Naive thymus-derived CD8-positive, alpha-beta T cell (primary cell): Measurements from ENCODE around the gene KSR2. TPM values are rescaled to one million over a fixed set of nuclear protein-coding genes. Genes with fewer than 3 reads are reported as not detected.
A peak's percentile ranks its signal among the peaks of the same experiment; 100 is the strongest.

ENCODE experiments used
- ATAC-seq, 2 donors: fragments of 150-1000 bp; cut with Tn5 transposase in 1 of 2; sonication (Bioruptor Pico), chemical (Tn5 transposase) in 1 of 2; 1 replicate in 1 of 2; 2 replicates in 1 of 2; pipeline ENCODE4 v1.10.0; 2021; ENCODE audit warnings: mild to moderate bottlenecking in 2 of 2, moderate library complexity in 2 of 2
- POLR2A ChIA-PET: fragments of 350-600 bp; sonication (Branson Sonifier 250); formaldehyde crosslinking; loops from one replicate; lab custom pipeline; 2021; ENCODE audit warnings: antibody characterized with exemption; lab: Charles Lee
- DNase-seq, 10 donors: peaks; one replicate each; pipeline versions ENCODE4 v3.0.0 to v3.0.0-alpha.2; 2020 to 2022
- H3K27ac Mint-ChIP-seq, 10 donors: one replicate each; pipeline ENCODE4 v1.8.0; 2020 to 2022; ENCODE audit warnings: mild to moderate bottlenecking in 10 of 10, mixed read lengths in 10 of 10, moderate library complexity in 4 of 10, inconsistent platforms in 1 of 10
- H3K27me3 Mint-ChIP-seq, 5 donors: one replicate each; pipeline ENCODE4 v1.8.0; 2021 to 2022; ENCODE audit warnings: mixed read lengths in 5 of 5
- H3K36me3 Mint-ChIP-seq, 3 donors: one replicate each; pipeline ENCODE4 v1.8.0; 2020 to 2022; ENCODE audit warnings: mixed read lengths in 3 of 3, mild to moderate bottlenecking in 2 of 3, inconsistent platforms in 1 of 3
- H3K4me1 Mint-ChIP-seq, 4 donors: one replicate each; pipeline ENCODE4 v1.8.0; 2021 to 2022; ENCODE audit warnings: mixed read lengths in 4 of 4
- H3K4me3 Mint-ChIP-seq, 10 donors: one replicate each; pipeline ENCODE4 v1.8.0; 2020 to 2022; ENCODE audit warnings: mild to moderate bottlenecking in 10 of 10, mixed read lengths in 10 of 10, moderate library complexity in 6 of 10, inconsistent platforms in 1 of 10
- H3K9me3 Mint-ChIP-seq, 9 donors: one replicate each; pipeline ENCODE4 v1.8.0; 2020 to 2022; ENCODE audit warnings: mixed read lengths in 9 of 9, mild to moderate bottlenecking in 3 of 9, inconsistent platforms in 1 of 9, moderate library complexity in 1 of 9
- polyA plus RNA-seq, 3 donors: library from polyadenylated mRNA; unstranded; fragments of 300-500 nt; fragmentation: Illumina TruSeq; gene quantifications; one replicate each; pipeline ENCODE4 v1.2.3, GENCODE V29; 2021
- total RNA-seq, 8 experiments: library from RNA in 2 of 8; stranded (reverse) in 2 of 8; gene quantifications; one replicate each; pipeline ENCODE4 v1.2.3 and lab custom pipeline; 2021 to 2026

Gene KSR2
- total and polyA plus RNA-seq, 5 experiments from 2014 or later, result not detected

- Mint-ChIP-seq H3K9me3 (peaks cover 0 to 11% (median 1%) of the 10 kb centered on the region in 9 donors), H3K27me3 (peaks cover 2 to 15% (median 7%) of the 10 kb centered on the region in 5 donors), H3K4me1 (no peaks in the 10 kb centered on the region), H3K36me3 (no peaks in the 10 kb centered on the region), H3K27ac (no peak overlapping the region), H3K4me3 (no peak overlapping the region)
- ATAC-seq, result no peak
- DNase-seq, result no peak
- POLR2A ChIA-PET, result no interaction called here
These were observed 455.4 kb downstream of the KSR2 start for GRCh38 chr12:117513353-117513752.

GRCh38 chr12:117508468-117508867 is 460.3 kb downstream of the KSR2 start:
- H3K4me3 Mint-ChIP-seq, result no peak overlapping the region
- DNase-seq (no peak), ATAC-seq (no peak)
- H3K27me3 Mint-ChIP-seq, result peaks cover 5 to 20% (median 9%) of the 10 kb centered on the region in 5 donors
- H3K4me1 Mint-ChIP-seq, result no peaks in the 10 kb centered on the region
- H3K36me3 Mint-ChIP-seq, result no peaks in the 10 kb centered on the region
- peaks cover 0 to 17% (median 4%) of the 10 kb centered on the region in 9 donors for H3K9me3 Mint-ChIP-seq
- H3K27ac Mint-ChIP-seq, result peak overlapping the region in 1 of 10 donors; percentile 21
- POLR2A ChIA-PET, result no interaction called here

- ATAC-seq (no peak), DNase-seq (no peak)
- Mint-ChIP-seq H3K36me3 (no peaks in the 10 kb centered on the region), H3K4me3 (no peak overlapping the region), H3K4me1 (no peaks in the 10 kb centered on the region), H3K27me3 (peaks cover 2 to 20% (median 9%) of the 10 kb centered on the region in 5 donors), H3K9me3 (peaks cover 0 to 17% (median 4%) of the 10 kb centered on the region in 9 donors), H3K27ac (no peak overlapping the region)
- POLR2A ChIA-PET, result no interaction called here
These were observed 461.2 kb downstream of the KSR2 start for GRCh38 chr12:117507548-117507947.

- H3K27ac Mint-ChIP-seq, result no peak overlapping the region
- ATAC-seq (no peak), DNase-seq (no peak)
- H3K27me3 Mint-ChIP-seq, result peaks cover 2 to 20% (median 15%) of the 10 kb centered on the region in 5 donors
- H3K4me3 Mint-ChIP-seq, result no peak overlapping the region
- H3K9me3 Mint-ChIP-seq, result peaks cover 0 to 17% (median 4%) of the 10 kb centered on the region in 9 donors
- POLR2A ChIA-PET, result no interaction called here
- no peaks in the 10 kb centered on the region for H3K4me1 Mint-ChIP-seq
- no peaks in the 10 kb centered on the region for H3K36me3 Mint-ChIP-seq
These were observed 462.5 kb downstream of the KSR2 start for GRCh38 chr12:117506333-117506732.

DNA sequence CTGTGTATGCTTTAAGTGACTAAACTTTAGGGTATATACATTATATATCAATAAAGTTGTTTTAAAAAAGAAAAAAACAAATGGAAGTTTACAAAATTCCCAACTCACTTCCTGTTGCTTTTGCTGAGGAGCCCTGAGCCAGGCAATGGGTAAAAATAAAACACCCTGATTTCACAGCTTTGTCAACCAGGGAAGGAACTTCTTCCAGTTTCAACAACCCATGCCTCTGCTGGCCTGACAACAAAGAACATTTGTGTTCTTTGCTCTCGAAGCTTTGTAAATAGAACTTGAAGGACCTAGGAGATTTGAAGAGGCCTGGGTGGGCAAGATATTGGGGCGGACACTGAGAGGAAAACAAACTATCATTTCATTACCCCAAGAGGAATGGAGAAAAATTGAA is 466.2 kb downstream of the KSR2 start:
- POLR2A ChIA-PET, result no interaction called here
- H3K4me1 Mint-ChIP-seq, result no peaks in the 10 kb centered on the region
- H3K4me3 Mint-ChIP-seq, result no peak overlapping the region
- H3K9me3 Mint-ChIP-seq, result peaks cover 0 to 9% (median 4%) of the 10 kb centered on the region in 9 donors
- H3K27ac Mint-ChIP-seq, result no peak overlapping the region
- peaks cover 1 to 28% (median 11%) of the 10 kb centered on the region in 5 donors for H3K27me3 Mint-ChIP-seq
- ATAC-seq (no peak), DNase-seq (no peak)
- H3K36me3 Mint-ChIP-seq, result no peaks in the 10 kb centered on the region

DNA sequence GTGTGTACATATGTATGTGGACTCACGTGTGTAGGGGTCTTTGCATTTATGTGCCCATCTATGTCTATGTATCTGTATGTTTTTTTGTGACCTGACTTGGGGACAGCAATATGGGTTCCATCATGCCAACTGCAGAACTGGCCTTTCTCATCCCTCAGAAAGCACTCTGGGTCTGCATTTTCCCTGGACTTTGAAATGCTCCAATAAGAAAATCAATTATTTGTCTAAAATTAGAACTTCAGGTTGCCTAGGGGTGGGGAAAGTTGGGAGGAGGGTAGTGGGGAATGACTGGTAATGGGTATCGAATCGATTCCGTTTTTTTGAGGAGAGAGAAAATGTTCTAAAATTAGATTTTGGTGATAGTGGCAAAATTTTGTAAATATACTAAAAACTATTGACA is 466.6 kb downstream of the KSR2 start:
- no peak overlapping the region for H3K4me3 Mint-ChIP-seq
- no peak for DNase-seq
- peaks cover 0 to 9% (median 3%) of the 10 kb centered on the region in 9 donors for H3K9me3 Mint-ChIP-seq
- H3K4me1 Mint-ChIP-seq, result no peaks in the 10 kb centered on the region
- POLR2A ChIA-PET, result no interaction called here
- H3K27me3 Mint-ChIP-seq, result peaks cover 1 to 27% (median 11%) of the 10 kb centered on the region in 5 donors
- H3K36me3 Mint-ChIP-seq, result no peaks in the 10 kb centered on the region
- H3K27ac Mint-ChIP-seq, result no peak overlapping the region
- no peak for ATAC-seq

- Mint-ChIP-seq H3K27me3 (peaks cover 1 to 27% (median 11%) of the 10 kb centered on the region in 5 donors), H3K4me1 (no peaks in the 10 kb centered on the region), H3K36me3 (no peaks in the 10 kb centered on the region), H3K9me3 (peaks cover 0 to 9% (median 3%) of the 10 kb centered on the region in 9 donors), H3K4me3 (no peak overlapping the region), H3K27ac (no peak overlapping the region)
- POLR2A ChIA-PET, result no interaction called here
- no peak for DNase-seq
- no peak for ATAC-seq
These were observed 467.5 kb downstream of the KSR2 start for GRCh38 chr12:117501076-117501869.

DNA sequence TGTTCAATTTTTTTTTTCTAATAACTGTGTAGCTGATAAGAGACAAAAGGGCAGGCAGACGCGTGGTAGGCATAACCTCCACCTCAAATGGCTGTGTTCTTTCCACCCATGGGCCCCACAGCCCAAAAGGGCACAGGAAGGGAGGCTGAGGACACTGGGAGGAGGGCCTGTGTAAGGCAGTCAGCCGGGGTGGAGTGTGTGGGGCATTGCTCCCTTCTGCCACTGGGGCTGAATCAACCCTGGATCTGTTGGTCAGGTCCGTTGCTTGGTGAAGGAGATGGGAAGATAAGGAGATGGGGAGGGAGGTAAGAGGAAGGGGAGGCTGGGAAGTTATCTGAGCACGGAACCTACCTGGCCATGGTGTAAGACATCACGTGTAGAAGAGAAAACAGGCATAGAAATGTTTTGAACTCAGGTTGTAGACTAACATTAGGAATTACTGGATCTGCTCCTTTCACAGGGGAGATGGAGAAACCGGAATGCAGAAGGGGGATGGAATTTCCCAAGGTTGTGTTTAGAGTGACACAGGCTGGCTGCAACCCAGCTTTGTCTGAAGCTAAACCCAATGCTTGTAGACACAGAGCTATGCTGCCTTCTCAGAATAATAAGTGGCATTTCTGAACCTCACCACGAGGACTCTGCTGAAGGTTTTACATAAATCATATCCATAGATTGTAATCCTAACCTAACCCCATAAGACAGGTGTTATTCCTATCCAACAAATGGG is 468.9 kb downstream of the KSR2 start:
- Mint-ChIP-seq H3K27me3 (peaks cover 1 to 16% (median 8%) of the 10 kb centered on the region in 5 donors), H3K4me3 (no peak overlapping the region), H3K4me1 (no peaks in the 10 kb centered on the region), H3K27ac (no peak overlapping the region), H3K9me3 (peaks cover 0 to 9% (median 0%) of the 10 kb centered on the region in 9 donors), H3K36me3 (no peaks in the 10 kb centered on the region)
- ATAC-seq, result no peak
- DNase-seq, result no peak
- POLR2A ChIA-PET, result no interaction called here

DNA sequence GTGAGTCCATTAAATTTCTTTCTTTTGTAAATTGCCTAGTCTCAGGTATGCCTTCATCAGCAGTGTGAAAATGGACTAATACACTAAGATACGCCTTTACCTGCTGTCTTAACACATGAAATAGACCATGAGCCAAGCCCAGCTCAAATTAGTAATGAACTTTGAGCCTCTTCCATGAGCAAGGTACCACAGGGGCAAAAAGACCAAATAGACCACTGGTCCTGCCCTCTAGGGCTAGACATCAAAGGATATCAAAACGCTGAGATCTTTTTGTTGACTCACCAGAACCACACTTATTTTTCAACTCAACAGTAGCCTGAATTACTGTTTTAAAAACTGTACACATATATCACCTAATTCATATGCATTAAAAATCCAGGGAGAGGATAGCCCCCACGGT is 469.9 kb downstream of the KSR2 start:
- POLR2A ChIA-PET, result no interaction called here
- Mint-ChIP-seq H3K9me3 (peaks cover 0 to 10% (median 0%) of the 10 kb centered on the region in 9 donors), H3K27ac (no peak overlapping the region), H3K36me3 (no peaks in the 10 kb centered on the region), H3K27me3 (peaks cover 1 to 16% (median 8%) of the 10 kb centered on the region in 5 donors), H3K4me3 (no peak overlapping the region), H3K4me1 (no peaks in the 10 kb centered on the region)
- DNase-seq (no peak), ATAC-seq (no peak)

DNA sequence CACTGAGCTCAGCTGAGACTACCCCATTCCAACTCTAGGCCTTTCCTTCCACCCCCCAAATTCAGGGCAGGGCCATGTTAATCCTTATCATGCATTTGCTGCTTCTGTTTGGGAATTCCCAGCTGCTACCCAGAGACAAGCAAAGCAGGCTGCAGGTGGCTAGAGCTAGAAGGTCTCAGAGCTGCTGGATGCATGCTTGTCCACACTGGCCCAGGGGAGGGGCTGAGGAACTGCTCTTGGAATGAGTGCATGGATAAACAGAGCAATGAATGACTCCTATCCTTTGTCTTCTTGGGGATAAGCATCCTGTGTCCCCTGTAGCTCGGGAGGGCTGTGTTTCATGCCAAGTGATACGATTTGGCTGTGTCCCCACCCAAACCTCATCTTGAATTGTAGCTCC is 470.5 kb downstream of the KSR2 start:
- DNase-seq, result no peak
- peaks cover 1 to 16% (median 8%) of the 10 kb centered on the region in 5 donors for H3K27me3 Mint-ChIP-seq
- no peak overlapping the region for H3K4me3 Mint-ChIP-seq
- no peak overlapping the region for H3K27ac Mint-ChIP-seq
- H3K36me3 Mint-ChIP-seq, result no peaks in the 10 kb centered on the region
- no peaks in the 10 kb centered on the region for H3K4me1 Mint-ChIP-seq
- POLR2A ChIA-PET, result no interaction called here
- peaks cover 0 to 10% (median 2%) of the 10 kb centered on the region in 9 donors for H3K9me3 Mint-ChIP-seq
- ATAC-seq, result no peak

GRCh38 chr12:117497407-117497806 is 471.4 kb downstream of the KSR2 start:
- DNase-seq (no peak), ATAC-seq (no peak)
- no peaks in the 10 kb centered on the region for H3K36me3 Mint-ChIP-seq
- H3K27me3 Mint-ChIP-seq, result peaks cover 1 to 24% (median 8%) of the 10 kb centered on the region in 5 donors
- H3K27ac Mint-ChIP-seq, result no peak overlapping the region
- H3K9me3 Mint-ChIP-seq, result peaks cover 0 to 10% (median 3%) of the 10 kb centered on the region in 9 donors
- POLR2A ChIA-PET, result no interaction called here
- no peak overlapping the region for H3K4me3 Mint-ChIP-seq
- no peaks in the 10 kb centered on the region for H3K4me1 Mint-ChIP-seq

DNA sequence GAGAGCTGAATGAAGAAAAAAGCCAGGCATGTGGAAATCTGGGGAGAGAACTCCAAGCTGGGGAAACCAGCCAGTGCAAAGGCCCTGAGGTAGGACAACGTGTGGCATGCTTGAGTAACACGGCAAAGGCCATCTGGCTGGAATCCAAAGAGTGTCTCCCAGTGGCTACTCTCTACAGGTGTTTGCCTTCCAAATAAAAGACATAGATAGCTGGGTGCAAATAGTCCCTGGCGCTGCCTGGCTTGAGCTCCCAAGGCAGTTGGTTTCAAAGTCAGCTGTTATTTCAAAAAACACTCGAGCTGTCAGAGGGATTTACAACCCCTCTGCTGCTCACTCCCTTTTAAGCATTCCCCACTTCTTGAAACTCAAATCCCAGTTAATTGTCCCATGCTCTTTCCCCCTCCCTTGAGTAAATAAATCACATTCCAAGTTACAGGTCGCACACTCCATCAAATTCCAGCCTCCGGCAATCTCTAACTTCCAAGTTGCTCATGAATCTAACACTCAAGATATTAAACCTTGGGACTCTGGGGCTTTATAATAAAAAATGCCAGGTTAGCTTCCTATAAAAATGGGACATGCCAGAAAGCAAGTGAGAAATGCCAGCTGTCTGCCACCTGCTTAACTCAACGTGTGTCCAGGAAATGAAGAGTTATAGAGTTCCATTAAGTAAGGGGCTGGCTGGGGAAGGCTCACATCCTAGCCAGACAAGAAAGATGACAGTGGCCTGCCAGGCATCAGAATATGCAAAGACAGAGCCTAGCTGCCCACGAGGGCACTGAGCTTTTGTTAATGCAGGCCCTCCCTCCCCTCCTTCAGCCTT is 473.7 kb downstream of the KSR2 start:
- Mint-ChIP-seq H3K36me3 (no peaks in the 10 kb centered on the region), H3K9me3 (peaks cover 0 to 10% (median 3%) of the 10 kb centered on the region in 9 donors), H3K4me3 (no peak overlapping the region), H3K4me1 (no peaks in the 10 kb centered on the region), H3K27ac (no peak overlapping the region), H3K27me3 (peaks cover 0 to 25% (median 4%) of the 10 kb centered on the region in 5 donors)
- no peak for DNase-seq
- no peak for ATAC-seq
- POLR2A ChIA-PET, result interaction anchor here (0.6 kb wide), 1 partner anchor 200 kb away, joined by 5 read pairs; no protein-coding TSS in a partner anchor
